ENCODE measurements around the gene MUL1.

Gene MUL1, protein sequence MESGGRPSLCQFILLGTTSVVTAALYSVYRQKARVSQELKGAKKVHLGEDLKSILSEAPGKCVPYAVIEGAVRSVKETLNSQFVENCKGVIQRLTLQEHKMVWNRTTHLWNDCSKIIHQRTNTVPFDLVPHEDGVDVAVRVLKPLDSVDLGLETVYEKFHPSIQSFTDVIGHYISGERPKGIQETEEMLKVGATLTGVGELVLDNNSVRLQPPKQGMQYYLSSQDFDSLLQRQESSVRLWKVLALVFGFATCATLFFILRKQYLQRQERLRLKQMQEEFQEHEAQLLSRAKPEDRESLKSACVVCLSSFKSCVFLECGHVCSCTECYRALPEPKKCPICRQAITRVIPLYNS
- long read RNA-seq, donor 1, transcript MUL1-201 (4 exons, 2,438 nt): major isoform, 29 of 29 reads
- long read RNA-seq, donor 1, partial matches to known transcripts: 0 of 29 reads
- long read RNA-seq, donor 1, other reads (novel, unspliced or antisense): 0 of 29 reads
- long read RNA-seq, donor 2, transcript MUL1-201 (4 exons, 2,438 nt): major isoform, 19 of 19 reads
- long read RNA-seq, donor 2, partial matches to known transcripts: 0 of 19 reads
- long read RNA-seq, donor 2, other reads (novel, unspliced or antisense): 0 of 19 reads
- long read RNA-seq, donor 3, transcript MUL1-201 (4 exons, 2,438 nt): major isoform, 9 of 9 reads
- long read RNA-seq, donor 3, partial matches to known transcripts: 0 of 9 reads
- long read RNA-seq, donor 3, other reads (novel, unspliced or antisense): 0 of 9 reads
- long read RNA-seq, donor 4, transcript MUL1-201 (4 exons, 2,438 nt): major isoform, 15 of 15 reads
- long read RNA-seq, donor 4, partial matches to known transcripts: 0 of 15 reads
- long read RNA-seq, donor 4, other reads (novel, unspliced or antisense): 0 of 15 reads
- long read RNA-seq, donor 5, transcript MUL1-201 (4 exons, 2,438 nt): major isoform, 10 of 10 reads
- long read RNA-seq, donor 5, partial matches to known transcripts: 0 of 10 reads
- long read RNA-seq, donor 5, other reads (novel, unspliced or antisense): 0 of 10 reads
- long read RNA-seq, donor 6, transcript MUL1-201 (4 exons, 2,438 nt): major isoform, 13 of 13 reads
- long read RNA-seq, donor 6, partial matches to known transcripts: 0 of 13 reads
- long read RNA-seq, donor 6, other reads (novel, unspliced or antisense): 0 of 13 reads
- long read RNA-seq, donor 7, transcript MUL1-201 (4 exons, 2,438 nt): major isoform, 14 of 14 reads
- long read RNA-seq, donor 7, partial matches to known transcripts: 0 of 14 reads
- long read RNA-seq, donor 7, other reads (novel, unspliced or antisense): 0 of 14 reads
- long read RNA-seq, donor 8, transcript MUL1-201 (4 exons, 2,438 nt): major isoform, 15 of 15 reads
- long read RNA-seq, donor 8, partial matches to known transcripts: 0 of 15 reads
- long read RNA-seq, donor 8, other reads (novel, unspliced or antisense): 0 of 15 reads

DNA sequence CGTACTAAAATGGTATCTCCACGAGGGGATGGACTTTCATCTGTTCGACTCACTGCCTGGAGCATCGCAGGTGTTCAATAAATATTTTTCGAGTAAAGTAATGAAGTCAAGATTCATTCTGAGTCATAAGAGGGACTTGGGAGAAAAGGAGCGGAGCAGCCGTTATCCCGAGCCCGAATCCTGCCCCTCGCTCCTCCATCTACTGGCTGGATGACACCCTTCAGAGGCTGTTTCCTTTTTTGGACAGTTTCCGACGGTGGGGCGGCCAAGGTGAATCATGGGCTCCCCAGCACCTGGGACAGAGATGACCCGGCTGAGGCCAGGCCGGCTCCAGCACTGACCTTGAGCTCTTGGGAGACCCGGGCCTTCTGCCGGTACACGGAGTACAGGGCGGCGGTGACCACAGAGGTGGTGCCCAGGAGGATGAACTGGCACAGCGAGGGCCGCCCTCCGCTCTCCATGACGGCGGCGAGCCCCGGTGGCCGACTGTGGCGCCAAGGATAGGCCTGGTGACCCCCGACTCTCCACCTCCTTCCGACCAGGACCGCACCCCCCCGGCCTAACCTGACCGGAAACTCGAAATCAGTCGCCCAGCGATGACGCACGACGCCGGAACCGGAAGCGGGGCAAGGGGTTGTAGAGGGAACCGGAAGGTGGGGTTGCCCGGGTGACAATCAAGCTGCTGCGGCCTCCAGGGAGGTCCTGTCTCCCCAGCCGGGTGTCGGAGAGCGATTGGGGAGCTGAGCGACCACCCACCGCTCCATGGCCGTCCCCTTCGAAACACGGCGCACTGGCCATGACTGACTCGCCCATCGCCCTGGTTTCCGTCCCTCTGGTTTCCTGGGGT lies at the start of gene MUL1:
MUL1 (minus strand) TSS at position 588 of the 847 bp plus-strand sequence; CDS start at position 461, 127 bp downstream.
- peak; percentile 91 for DNase-seq

DNA sequence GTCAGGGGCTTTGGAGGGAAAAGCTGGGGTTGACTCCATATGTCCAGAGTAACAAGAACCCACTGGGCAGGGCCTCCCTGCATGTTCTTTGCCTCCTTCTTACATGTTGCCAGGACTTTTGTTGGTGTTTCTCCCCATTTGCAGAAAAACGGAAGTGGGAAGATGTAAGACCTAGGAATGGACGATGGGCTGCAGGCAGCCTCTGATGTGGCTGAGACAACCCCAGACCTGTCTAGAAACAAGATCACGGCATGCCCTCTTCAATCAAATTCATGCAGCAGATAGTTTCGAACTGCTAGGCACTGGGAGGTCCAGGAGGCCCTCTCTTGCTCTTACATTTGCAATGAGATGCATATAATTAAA lies 47.8 kb upstream of the MUL1 start:
- DNase-seq: no peak

GRCh38 chr1:20555025-20555757 lies 47.2 kb upstream of the MUL1 start:
- DNase-seq: no peak

- peak; percentile 81 for DNase-seq
These were observed 44.9 kb upstream of the MUL1 start for GRCh38 chr1:20552728-20553445.

- DNase-seq: peak; percentile 80
These were observed 44.2 kb upstream of the MUL1 start, which contains the start of gene FAM43B for GRCh38 chr1:20551945-20552727. FAM43B (plus strand) TSS chr1:20552573; CDS start chr1:20552974, 401 bp downstream.

DNA sequence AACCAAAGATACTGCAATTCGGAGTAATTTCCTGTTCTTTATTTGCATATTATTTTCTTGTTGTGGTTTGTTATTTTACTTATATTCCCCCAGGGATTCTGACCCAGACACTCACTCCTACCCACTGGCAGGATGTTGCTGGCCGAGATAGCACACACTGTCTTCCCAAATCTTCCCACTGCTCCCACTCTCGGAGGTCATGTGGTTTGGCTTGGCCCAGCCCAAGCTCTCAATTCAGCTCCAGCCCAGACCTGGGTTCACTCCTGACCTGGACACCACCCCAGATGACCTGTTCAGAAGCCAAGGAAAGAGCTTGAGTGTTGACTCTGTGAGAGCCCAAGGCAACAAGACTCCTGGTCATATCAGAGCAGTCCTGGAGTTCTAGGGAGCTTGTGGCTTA lies 43.2 kb upstream of the MUL1 start:
- no peak for DNase-seq

- no peak for DNase-seq
These were observed 38.7 kb upstream of the MUL1 start for GRCh38 chr1:20546637-20547036.

DNA sequence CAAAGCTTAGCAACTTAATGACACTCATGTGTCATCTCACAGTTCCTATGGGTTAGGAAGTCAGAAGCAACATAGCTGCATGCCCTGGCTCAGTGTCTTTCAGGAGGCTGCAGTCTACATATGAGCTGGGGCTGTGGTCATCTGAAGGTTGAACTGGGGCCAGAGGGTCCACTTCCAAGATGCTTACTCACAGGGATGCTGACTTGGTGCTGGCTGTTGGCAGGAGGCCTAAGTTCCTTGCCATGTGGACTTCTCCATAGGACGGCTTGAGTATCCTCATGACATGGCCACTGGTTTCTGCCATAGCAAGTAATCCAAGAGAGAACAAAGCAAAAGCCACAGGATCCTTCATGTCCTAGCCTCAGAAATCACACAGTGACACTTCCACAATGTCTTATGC lies 32.3 kb upstream of the MUL1 start:
- DNase-seq: no peak

DNA sequence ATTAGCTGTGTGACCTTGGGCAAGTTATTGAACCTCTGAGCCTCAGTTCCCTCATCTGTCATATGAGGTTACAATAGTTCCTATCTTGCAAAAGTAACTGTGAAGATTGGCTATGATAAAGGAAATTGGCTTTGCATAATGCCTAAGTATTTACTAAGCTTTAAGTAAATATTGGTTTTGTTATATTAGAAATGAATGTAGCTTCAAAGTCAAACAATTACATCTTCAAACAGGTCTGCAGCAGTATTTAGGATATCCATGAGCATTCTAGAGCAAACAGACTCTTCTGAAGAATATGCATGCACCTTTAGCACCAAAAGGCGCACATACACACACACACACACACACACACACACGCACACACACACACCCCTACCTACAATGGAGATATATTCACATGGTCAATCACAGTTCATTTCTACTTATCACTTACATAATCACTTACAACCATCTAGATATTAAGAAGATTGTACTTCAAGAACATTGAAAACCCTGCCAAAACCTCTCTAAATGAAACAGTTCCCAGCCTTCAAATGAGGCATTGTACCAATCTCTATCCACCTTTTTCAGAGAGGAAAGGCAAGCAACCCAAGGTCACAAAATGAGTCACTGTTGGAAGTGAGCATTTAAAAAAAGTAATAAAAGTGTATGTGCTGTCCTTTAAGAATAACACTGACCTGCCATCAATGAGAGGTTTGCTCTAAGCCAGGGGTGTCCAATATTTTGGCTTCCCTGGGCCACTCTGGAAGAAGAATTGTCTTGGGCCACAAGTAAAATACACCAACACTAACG lies 31.0 kb upstream of the MUL1 start:
- no peak for DNase-seq

GRCh38 chr1:20538227-20538626 lies 30.3 kb upstream of the MUL1 start:
- DNase-seq: no peak

DNA sequence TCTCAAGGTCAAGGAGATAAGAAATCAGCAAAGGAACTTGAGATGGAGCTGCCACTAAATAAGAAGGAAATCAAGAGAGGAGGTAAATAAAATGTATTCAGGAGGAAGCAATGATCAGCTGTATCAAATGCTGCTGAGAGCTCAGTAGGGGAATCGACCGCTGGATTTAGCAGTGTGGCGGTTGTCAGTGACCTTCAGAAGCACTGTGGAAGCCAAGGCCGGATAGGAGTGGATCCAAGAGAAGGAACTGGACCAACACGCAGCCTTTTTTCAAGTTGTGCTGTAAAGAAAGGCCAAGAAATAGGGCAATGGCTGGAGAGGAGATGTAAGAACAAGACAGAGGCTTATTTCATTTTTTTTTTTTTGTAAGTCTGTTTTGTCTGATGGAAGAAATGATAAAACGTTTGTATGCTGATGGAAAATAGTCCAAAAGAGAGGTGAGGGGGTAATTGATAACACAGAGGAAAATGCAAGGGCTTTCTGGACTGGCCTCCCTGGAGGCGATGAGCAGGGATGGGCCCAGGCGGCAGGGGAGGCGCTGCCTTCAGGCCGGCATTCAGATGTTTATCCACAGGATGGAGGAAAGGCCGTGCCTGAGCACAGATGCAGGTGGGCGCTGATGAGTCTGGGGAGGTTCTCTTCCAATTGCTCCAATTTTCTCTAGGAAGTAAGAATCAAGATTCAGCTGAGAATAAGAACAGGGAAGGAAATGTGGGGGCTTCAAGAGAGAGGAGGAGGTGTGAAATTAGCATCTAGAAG lies 26.9 kb upstream of the MUL1 start:
- no peak for DNase-seq

GRCh38 chr1:20533635-20534034 lies 25.7 kb upstream of the MUL1 start:
- DNase-seq: peak; percentile 7

GRCh38 chr1:20530901-20531300 lies 22.9 kb upstream of the MUL1 start:
- no peak for DNase-seq

DNA sequence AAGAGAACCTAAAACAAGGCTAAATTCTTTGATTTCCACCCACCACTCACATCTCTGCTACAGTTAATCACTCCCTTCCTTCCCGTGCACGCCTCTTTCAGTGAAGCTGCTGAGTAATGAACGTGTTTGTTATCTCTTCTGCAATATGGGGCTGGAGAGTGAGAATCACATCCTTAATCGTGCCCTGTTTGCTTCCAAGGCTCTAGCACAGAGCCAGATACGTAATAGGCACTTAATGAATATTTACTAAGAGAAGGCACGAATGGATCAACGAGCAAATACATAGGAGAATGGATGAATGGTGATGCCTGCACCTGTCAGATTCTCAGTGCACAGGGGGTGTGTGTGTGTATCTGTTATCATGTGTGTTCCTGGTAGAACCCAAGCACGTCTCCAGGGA lies 22.4 kb upstream of the MUL1 start:
- no peak for DNase-seq

- no peak for DNase-seq
These were observed 20.3 kb upstream of the MUL1 start for GRCh38 chr1:20528221-20528620.

DNA sequence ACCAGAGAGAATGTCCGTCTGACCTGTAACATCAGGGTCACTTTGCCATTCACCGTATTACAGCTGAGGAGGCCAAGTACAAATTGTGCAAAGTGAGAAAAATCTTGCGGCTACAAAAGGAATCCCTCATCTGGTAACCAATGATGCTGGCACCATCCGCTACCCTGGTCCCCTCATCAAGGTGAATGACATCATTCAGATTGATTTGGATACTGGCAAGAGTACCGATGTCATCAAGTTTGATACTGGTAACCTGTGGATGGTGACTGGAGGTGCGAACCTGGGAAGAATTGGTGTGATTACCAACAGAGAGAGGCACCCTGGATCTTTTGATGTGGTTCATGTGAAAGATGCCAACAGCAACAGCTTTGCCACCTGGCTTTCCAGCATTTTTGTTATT lies 18.3 kb upstream of the MUL1 start:
- no peak for DNase-seq

Measured in right kidney (tissue), 9 donors.